ENCODE results near the gene ETF1.

GRCh38 chr5:138476918-138477317 is 66.1 kb downstream of the ETF1 start:
- no peak for TF ChIP-seq EP300 (IDR thresholded peaks at IDR 0.05)
- no peak for TF ChIP-seq CTCF (IDR thresholded peaks at IDR 0.05)
- no peak for TF ChIP-seq POLR2A (IDR thresholded peaks at IDR 0.05)
